Activated CD4-positive, alpha-beta T cell treated with anti-CD3 and anti-CD28 coated beads for 24 hours (primary cell): ENCODE results near the gene KRT80.
"Not testable (repeated sequence)": the region's sequence is repeated elsewhere in the genome, so short reads cannot be mapped to it uniquely, and the experiment has no call there.

Experiments used
- DNase-seq, 2 donors: peaks; one replicate each; pipeline ENCODE4 v3.0.0-alpha.2; 2020; ENCODE audit warnings: low read depth in 2 of 2

KRT80 gene

GRCh38 chr12:52191841-52192791 lies at the start of gene KRT80:
KRT80 (minus strand) TSS chr12:52192014; CDS start chr12:52191902, 112 bp downstream.
- no peak for DNase-seq

GRCh38 chr12:52241205-52241842 lies 49.5 kb upstream of the KRT80 start:
- no peak for DNase-seq

GRCh38 chr12:52240247-52240646 lies 48.4 kb upstream of the KRT80 start:
- not testable (repeated sequence) for DNase-seq

- DNase-seq = no peak
These were observed 48.0 kb upstream of the KRT80 start for GRCh38 chr12:52239767-52240166.

GRCh38 chr12:52238916-52239646 lies 47.3 kb upstream of the KRT80 start:
- no peak for DNase-seq

GRCh38 chr12:52238207-52238840 lies 46.5 kb upstream of the KRT80 start:
- no peak for DNase-seq

- no peak for DNase-seq
These were observed 44.7 kb upstream of the KRT80 start for GRCh38 chr12:52236386-52237050.

- DNase-seq = no peak
These were observed 44.1 kb upstream of the KRT80 start for GRCh38 chr12:52235822-52236361.

- no peak for DNase-seq
These were observed 43.4 kb upstream of the KRT80 start for GRCh38 chr12:52235001-52235764.

- no peak for DNase-seq
These were observed 42.5 kb upstream of the KRT80 start for GRCh38 chr12:52234223-52234810.

- no peak for DNase-seq
These were observed 41.8 kb upstream of the KRT80 start for GRCh38 chr12:52233462-52234207.

GRCh38 chr12:52232674-52233461 lies 41.1 kb upstream of the KRT80 start, which contains the start of gene KRT7:
KRT7 (plus strand) TSS chr12:52233243; CDS start chr12:52233297, 54 bp downstream.
- DNase-seq = no peak

GRCh38 chr12:52232203-52232673 lies 40.4 kb upstream of the KRT80 start:
- no peak for DNase-seq

GRCh38 chr12:52231305-52232202 lies 39.7 kb upstream of the KRT80 start:
- DNase-seq = no peak

- DNase-seq = no peak
These were observed 38.8 kb upstream of the KRT80 start for GRCh38 chr12:52230364-52231281.

- DNase-seq = no peak
These were observed 38.1 kb upstream of the KRT80 start for GRCh38 chr12:52229836-52230343.
